HG02610 (cell line): Measurements from ENCODE around the gene CNTN1.
"Not testable (repeated sequence)": the region's sequence is repeated elsewhere in the genome, so short reads cannot be mapped to it uniquely, and the experiment has no call there.

Experiments
- ATAC-seq: cut with Tn5 transposase; IDR thresholded peaks from one replicate; pipeline ENCODE4 v1.9.1; 2021; ENCODE audit warnings: mild to moderate bottlenecking, moderate library complexity; ENCODE audit not compliant: unreplicated experiment

Gene CNTN1

DNA sequence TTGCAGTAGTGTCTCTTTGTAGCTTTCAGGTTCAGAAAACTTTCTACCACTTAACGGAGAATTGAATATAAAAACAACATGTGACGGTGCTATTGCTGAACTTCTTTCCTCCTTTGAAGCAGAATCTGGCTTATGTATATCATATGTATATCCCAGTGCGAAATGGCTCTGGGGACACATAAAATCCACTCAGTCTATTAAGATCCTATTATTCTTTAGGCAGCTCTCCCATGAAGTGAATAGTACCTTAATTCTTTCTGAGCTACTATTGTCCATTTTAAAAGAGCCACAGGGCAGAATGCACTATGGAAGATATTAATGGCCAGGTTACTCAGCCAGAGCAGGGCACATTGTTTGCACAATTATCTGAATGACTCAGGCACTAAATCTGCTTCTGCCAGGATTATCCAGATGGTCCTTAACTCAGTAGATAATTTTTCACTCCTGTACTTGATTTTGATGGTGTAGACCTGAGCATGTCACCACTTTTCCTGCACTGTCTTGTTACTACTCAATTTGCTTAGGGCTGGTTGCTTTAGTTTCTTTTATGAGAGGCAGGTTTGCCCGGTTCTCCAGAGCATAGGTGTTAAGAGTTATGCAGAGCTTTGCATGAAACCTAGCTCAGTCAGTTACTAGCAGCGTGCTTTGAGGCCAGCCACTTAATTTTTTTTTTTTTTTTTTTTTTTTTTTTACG is 5.5 kb downstream of the CNTN1 start:
- ATAC-seq: no peak

DNA sequence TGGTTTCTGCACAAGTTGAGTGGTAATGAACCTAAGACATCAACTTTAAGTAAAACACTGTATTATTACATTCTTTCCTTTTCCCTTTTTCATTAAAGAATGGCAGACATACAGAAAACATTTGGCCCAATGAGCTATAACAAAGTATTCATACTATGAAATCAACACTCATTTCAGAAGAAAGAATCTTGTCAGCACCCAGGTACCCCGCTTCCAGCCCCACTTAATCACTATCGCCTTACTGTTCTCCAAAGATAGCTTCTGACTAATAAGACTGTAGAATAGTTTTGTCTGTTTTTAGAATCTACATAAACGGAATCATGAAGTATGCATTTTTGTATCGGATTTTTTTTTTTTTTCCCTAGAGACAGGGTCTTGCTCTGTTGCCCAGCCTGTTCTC is 9.5 kb downstream of the CNTN1 start:
- peak; percentile 91 for ATAC-seq

DNA sequence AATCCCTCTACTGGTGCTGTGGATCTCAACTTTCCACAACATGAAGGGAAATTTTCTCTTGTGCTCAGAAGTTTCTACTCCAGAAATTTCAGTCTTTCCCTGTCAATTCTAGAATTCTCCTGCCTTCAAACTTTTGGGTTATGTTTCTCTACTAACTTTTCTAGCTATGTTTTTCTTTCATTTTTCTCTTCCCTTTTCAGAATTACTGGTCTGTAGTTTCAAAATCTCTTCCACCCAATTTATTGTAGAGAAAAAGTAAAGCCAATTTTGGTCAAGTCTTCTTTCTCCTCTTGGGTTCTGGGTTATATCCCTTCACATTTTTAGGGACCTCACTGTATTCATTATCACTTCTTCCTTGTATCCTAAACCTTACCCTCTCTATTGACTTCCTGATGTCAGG is 18.9 kb downstream of the CNTN1 start:
- no peak for ATAC-seq

DNA sequence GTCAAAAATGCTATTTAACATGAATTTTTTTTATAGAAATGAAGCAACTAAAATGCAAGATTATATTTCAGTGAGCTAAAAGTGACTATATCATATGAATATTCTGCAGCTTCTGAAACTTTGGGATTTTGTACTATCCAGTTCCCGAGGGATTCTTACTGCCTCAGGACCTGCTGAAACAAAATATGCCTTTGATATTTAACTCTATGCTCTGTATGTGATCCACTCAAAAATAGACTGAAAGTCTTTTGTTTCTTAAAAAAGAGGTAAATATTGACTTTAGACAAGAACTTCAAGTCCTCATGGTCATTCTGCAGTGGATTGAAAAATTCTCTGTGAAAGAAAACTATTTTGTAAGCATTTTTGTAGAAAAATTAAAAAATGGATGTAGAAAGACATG is 22.4 kb downstream of the CNTN1 start:
- ATAC-seq: no peak

DNA sequence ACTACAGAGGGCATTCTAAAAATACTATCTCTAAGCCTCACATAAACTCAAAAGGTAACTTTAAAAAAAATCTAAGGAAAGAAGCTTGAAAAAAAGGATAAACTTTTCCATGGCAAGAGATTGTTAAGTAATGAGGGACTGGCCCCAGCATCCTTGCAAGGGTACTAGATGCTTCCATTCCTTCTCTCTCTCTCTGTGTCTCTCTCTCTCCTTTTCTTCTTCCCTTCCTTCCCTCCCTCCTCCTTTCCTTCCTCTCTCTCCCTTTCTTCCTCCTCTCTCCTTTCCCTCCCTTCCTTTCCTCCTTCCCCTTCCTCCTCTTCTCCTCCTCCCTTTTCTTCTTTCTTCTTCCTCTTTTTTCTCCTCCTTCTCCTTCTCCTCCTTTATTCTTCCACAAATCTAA is 23.8 kb downstream of the CNTN1 start:
- ATAC-seq: no peak

DNA sequence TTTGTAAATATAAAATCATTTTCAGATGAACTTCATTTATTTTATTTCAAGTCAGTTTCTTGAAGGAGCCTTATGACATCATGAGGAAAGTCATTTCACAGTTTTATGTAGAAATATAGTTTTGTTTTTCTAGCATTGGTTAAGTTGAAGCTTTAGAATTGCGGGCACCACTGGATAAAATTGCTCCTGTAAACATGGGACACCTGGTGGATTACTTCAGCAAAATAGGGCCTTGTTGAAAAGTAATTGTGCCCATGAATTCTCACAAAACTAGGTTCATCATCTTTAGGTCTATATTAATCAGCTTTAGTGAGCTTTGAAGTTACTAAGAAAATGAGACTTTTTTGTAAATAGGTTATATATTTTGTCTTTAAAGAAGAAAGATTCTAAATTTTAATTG is 25.3 kb downstream of the CNTN1 start:
- ATAC-seq: no peak

DNA sequence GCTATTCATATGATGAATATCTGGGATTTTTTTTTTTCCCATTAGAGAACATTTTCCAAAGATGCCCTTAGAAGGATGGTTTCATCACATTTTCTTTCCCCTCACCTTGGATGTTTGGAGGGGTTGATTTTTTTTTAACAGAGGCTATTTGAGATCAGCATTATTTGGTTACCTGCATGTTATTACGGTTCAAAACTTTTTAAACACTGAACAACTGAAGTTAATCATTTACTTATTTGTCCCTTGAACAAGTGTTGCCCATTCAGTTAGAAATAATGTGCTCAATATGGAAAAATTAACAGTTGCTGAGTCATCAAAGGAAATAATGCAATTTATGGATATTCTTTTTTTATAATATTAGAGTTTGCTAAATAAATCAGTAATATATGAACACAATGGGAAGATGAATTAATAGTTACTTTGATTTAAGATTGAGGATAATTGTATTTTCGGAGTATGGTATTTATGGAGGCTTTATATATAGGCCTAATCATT is 26.7 kb downstream of the CNTN1 start:
- ATAC-seq: no peak

DNA sequence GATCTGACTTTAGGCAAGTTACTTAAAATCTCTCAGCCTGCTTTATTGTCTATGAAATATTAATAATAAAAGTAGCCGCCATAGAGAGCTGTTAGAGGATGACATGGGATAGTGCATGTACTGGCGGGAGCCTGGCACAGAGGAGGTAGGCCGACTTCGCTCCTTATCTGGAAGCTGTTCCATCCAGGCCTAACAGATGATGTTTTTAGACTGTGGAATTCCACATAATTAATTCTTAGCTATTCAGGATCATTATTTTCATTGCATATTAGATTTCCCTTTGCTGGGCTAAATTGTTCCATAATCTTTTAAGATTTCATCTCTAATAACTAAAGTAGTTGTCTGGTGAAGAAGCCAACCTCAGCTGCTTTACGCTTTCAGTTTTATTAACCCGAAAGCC is 30.8 kb downstream of the CNTN1 start:
- no peak for ATAC-seq

DNA sequence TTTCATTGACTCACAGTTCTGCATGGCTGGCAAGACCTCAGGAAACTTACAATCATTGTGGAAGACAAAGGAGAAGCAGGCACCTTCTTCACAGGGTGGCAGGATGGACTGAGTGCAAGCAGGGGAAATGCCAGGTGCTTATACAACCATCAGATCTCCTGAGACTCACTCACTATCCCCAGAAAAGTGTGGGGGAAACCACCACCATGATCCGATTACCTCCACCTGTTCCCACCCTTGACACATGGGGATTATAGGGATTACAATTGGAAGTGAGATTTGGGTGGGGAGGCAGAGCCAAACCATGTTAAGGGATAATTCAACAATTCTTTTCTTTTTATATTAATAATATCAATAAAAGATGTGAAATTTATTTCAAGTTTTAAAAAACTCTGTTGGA is 34.1 kb downstream of the CNTN1 start:
- ATAC-seq: no peak

DNA sequence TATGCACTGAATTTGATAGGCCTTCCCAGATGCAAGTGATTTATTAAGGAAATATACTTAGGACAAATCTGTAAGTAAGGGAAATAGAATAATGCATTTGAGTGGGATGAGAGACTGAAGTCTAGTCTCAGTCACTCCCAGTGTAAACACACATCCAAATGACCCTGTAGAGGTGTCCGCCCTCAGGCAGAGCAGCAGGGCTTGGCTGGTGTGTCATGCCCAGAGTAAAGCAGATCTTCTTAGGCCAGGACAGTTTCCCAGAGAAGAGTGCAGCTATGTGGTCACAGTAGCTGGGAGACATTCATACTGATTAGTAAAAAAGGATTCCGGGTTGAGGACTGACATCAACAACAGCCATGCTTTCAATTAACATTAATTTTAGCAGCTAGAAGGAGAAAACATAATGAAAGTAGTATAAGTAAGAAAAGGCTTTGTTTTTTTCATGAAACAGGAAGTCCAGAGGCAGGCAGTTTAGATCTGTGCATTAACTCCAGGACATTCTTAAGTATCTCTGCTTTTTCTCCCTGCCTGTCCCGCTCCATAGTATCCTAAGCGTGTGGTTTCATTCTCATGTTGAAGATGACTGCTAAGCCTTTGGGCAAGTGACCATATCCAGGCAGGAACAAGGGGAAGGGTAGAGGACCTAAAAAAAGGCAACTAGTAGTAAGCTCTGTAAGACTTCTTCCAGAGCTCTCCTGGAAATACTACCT is 35.7 kb downstream of the CNTN1 start:
- no peak for ATAC-seq

DNA sequence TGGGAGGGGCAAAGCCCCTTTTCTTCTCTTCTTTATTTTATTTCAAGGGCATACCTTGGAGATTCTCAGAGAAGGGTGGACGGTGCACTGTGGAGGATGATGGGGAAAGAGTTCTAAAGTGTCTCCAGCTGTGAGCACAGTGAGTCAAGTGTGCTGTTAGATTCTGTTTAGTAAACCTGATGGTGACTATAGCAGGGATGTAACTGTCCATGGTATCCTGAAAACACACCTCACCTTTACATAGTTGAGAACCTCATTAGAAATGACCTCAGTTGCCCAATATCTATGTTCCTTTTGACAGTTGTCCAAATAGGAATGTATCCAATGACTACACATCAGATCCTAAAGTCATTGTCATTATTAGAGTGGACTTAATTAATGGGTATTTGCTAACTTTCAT is 38.0 kb downstream of the CNTN1 start:
- ATAC-seq: no peak

DNA sequence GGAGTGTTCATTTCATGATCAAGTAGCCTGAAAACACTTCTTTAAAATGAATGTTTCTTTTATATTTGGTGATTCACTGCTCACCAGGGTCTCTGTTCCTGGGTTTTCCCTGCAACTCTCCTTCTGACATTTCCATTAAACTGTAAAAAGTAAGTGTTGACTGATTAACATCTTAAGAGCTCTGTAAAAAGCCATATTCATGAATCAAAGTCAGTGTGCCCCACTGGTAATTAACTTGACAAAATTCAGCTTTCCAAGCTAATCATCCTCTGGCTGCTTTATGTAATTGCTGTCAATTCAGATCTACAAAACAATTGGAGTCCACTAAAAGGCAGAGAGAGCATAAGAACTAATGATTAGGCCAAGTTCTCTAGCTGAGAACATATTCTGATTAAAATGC is 41.6 kb downstream of the CNTN1 start:
- ATAC-seq: no peak

DNA sequence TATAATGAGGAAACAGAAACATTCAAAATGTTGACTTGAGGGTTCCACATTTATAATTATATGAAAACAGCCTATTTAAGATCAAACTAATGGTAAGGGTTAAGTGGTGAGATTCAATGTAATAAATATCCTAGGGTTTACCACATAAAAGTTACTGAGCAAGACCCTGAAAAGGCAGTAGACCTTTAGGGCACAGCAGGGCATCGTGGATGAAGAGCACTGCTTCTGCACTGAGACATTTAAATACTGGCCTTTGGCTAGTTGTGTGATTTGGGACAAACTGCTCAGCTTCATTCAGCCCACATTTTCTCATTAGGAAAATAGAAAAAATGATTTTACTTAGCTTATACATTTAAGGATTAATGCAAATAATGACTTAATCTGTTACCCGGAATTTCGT is 42.0 kb downstream of the CNTN1 start:
- ATAC-seq: no peak

DNA sequence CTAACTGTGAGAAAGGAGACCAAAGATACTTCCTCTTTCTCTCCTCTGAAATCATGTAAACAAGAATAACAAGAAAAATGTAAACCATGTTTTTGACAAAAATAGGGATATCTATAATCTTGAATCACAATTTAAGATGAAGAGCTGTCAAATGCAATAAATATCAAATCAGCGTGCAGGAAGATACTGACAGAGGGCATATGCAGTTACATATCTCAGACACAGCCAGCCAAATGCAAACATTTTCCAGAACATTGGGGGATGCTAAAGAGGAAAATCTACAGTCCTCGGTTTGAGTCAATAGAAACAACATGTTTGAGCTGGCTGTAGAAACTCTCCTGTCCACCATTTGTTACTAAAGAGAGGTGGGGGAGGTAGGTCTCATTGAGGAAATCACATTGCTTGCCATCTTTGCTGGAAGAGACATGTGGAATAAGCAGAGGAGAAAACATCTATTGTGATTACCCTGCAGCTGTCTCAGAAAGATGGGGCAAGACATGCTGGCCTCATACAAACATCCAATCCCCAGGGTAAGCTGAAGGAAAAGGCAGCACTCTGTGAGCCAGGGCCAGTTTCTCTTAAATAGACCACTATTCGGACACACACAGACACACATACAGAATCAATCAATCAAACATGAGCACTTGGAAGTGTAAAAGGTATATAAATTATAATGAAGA is 43.5 kb downstream of the CNTN1 start:
- no peak for ATAC-seq

DNA sequence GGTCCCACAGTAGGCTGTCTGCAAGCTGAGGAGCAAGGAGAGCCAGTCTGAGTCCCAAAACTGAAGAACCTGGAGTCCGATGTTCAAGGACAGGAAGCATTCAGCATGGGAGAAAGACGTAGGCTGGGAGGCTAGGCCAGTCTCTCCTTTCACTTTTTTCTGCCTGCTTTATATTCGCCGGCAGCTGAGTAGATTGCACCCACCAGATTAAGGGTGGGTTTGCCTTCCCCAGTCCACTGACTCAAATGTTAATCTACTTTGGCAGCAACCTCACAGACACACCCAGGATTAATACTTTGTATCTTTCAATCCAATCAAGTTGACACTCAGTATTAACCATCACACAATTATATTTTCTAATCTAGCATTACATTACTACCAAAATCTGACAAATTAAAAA is 45.2 kb downstream of the CNTN1 start:
- not testable (repeated sequence) for ATAC-seq

DNA sequence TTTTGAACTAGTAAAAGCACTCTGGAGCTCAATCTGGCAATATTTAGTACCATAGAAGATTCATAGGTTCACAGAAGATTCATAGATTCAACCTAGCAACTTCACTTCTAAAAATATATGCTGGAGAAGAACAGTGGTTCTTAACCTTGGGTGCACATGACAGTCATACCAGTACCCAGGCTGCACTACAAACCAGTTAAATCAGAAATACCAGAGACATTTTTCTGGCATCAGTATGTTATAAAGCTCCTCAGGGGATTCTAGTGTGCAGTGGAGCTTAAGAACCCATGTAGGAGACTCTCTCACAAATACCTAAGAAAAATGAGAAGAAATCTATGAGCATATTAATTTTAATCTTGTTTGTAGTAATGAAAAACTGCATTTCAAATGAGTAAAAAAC is 46.6 kb downstream of the CNTN1 start:
- no peak for ATAC-seq

DNA sequence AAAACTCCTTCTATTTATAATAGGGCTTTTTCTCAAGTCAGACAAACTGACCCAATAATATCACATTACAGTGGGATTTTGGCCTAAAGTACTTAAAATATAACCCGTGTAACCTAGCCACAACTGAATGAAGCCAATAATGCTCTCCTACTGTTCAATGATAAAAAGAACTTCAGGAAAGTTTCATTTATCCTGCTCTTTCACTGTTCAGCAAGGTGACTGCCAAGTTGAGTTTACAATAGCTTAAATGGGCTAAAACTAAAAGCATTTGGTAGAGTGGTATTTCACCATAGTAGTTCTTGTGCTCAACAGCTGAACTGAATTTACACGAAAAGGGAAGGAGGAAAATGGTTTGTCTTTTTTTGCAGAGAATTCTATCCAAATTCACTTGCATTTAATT is 49.8 kb downstream of the CNTN1 start:
- ATAC-seq: no peak

DNA sequence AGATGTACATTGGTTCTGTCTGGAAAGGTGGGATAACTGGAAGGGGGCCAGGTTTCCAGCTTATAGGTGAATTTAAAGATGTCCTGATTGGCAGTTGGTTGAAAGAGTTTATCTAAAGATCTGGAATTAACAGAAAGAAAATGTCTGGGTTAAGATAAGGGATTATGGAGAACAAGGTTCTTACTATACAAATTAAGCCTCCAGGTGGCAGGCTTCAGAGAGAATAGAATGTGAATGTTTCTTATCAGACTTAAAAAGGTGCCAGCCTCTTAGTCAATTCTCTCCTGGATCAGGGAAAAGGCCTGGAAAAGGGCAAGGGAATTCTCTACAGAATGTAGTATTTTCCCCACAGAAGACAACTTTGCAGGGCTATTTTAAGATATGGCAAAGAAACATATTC is 53.1 kb downstream of the CNTN1 start:
- ATAC-seq: no peak

DNA sequence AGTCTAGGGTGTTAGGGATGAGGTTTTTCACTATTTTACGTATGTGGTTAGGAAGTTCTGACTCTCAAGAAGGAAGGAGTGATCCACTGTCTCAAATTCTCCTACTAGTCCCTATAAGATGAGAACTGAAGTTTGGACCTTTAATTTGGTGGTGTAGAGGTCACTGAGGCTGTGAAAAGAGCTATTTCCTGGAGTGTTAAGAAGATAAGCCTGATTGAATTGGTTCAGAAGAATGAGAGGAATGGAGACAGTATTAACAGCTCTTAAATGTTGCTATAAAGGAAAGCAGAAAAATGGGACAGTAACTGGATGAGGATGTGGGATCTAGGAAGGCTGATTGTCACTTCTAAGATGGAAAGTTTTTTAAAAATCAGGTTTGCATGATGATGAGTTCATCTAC is 57.6 kb downstream of the CNTN1 start:
- no peak for ATAC-seq

DNA sequence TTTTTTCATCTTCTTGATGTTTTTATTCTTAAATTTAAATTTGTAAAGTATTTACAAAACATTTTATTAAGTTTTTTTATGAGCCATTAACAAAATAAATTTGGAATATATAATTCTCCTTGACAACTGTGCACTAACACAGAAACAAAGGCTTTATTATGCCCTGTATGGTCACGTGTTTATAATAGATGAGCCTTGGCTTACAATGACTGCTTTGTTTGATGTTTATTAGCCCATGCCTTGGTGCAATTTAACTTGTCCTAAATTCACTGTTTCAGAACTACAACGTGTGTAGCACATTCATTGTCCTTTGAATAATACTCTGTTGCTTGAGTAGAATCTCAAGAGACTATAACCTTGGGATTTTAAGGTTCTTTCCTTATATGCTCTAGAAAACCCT is 59.8 kb downstream of the CNTN1 start:
- no peak for ATAC-seq

DNA sequence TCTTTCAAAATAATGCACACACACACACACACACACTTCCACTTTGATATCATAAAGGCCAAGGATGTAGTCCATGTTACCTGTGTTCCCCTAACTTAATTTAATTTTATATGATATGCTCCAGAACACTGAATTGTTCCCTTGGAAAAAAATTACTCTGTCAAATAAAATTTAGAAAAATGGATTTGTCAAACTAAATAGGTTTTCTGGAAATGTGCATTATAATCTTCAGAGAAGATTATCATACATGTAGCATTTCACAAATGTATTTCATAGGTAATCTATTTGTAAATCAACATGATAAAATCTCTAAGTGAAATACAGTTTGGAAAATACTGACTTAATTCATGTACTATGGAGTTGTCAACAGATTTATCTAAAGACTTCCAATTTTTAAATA is 68.6 kb downstream of the CNTN1 start:
- no peak for ATAC-seq

DNA sequence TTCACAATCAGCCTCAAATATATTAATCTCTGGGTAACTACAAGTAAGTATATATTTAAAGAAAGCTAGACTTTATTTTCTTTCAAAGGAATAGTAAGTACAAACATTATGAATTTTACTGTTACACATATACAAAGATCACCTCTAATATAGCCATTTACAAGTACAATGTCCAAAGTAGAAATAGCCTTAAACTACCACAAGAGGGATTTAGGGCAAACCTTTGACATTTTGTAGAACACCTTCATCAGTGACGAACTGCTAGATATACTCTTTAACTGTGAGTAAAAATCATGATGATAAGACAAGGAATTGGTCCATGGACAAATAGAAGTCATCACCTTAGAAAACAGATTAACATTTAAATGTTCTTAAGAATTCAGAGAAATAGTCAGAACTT is 69.8 kb downstream of the CNTN1 start:
- ATAC-seq: no peak
